NOMO-1 (cell line): ENCODE measurements around the gene TRIB2.

ENCODE experiments used
- DNase-seq, 2 experiments: peaks; one replicate each; lab custom pipeline; 2025; ENCODE audit not compliant: unreplicated experiment in 2 of 2; lab: John Stamatoyannopoulos, UW

TRIB2 gene

GRCh38 chr2:12770300-12770968 lies 53.7 kb downstream of the TRIB2 start:
- no peak for DNase-seq

- no peak for DNase-seq
Measured at GRCh38 chr2:12771154-12771553, 54.4 kb downstream of the TRIB2 start.

GRCh38 chr2:12773586-12774394 lies 57.1 kb downstream of the TRIB2 start:
- DNase-seq, result no peak

GRCh38 chr2:12774395-12774727 lies 57.6 kb downstream of the TRIB2 start:
- DNase-seq, result no peak

GRCh38 chr2:12776521-12776961 lies 59.8 kb downstream of the TRIB2 start:
- no peak for DNase-seq

- DNase-seq, result no peak
Measured at GRCh38 chr2:12778369-12778768, 61.6 kb downstream of the TRIB2 start.

- no peak for DNase-seq
Measured at GRCh38 chr2:12778811-12779579, 62.3 kb downstream of the TRIB2 start.

- DNase-seq, result no peak
Measured at GRCh38 chr2:12781329-12781728, 64.6 kb downstream of the TRIB2 start.

GRCh38 chr2:12787891-12788801 lies 71.4 kb downstream of the TRIB2 start:
- DNase-seq, result no peak

- no peak for DNase-seq
Measured at GRCh38 chr2:12791906-12792305, 75.2 kb downstream of the TRIB2 start.
